Erythroblast (primary cell): ENCODE results near the gene SKIC8.

ENCODE experiments used
- GATA1 ChIP-seq: IDR thresholded peaks from 2 replicates; pipeline ENCODE4 v1.6.1; 2011; ENCODE audit warnings: low read depth, mild to moderate bottlenecking, control low read depth, low read length, moderate library complexity
- POLR2A ChIP-seq: IDR thresholded peaks from 2 replicates; pipeline ENCODE4 v1.6.1; 2011; ENCODE audit warnings: mild to moderate bottlenecking, low read length

DNA sequence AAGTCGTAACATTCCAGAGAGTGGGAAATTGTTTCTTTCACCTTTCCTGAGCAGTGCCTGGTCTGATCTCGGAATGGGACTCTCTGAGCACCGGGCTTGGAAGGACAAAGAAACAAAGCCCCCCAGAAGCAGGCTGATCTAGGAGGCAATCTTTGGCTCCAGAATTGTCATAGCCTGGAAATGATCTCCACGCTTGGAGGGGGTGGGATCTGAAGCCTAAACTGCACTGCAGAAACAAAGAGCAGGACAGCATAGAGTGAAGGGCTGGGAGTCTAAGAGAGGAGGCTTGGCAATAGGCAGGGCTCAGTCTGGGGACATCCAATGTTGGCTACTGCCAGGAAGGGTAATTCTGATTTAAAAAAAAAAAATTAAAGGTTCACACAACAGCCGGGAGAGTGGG is 42.6 kb upstream of the SKIC8 start:
- TF ChIP-seq POLR2A (no peak), GATA1 (no peak)
